Hair follicle dermal papilla cell (primary cell): ENCODE results near the gene GTPBP4. TPM values are rescaled to one million over a fixed set of nuclear protein-coding genes. Genes with fewer than 3 reads are reported as not detected.

Experiments used
- total RNA-seq: library from RNA; depleted of rRNA; stranded (reverse); fragments of >200 nt; gene quantifications from 2 replicates; pipeline ENCODE4 v1.2.3, GENCODE V29; 2012

GTPBP4 gene
- 28.5 and 31.6 TPM in 2 replicates for total RNA-seq

GRCh38 chr10:987870-988666 is at the start of gene GTPBP4:
Gene GTPBP4 (plus strand): TSS chr10:988434. CDS start chr10:988480, 46 bp downstream.

DNA sequence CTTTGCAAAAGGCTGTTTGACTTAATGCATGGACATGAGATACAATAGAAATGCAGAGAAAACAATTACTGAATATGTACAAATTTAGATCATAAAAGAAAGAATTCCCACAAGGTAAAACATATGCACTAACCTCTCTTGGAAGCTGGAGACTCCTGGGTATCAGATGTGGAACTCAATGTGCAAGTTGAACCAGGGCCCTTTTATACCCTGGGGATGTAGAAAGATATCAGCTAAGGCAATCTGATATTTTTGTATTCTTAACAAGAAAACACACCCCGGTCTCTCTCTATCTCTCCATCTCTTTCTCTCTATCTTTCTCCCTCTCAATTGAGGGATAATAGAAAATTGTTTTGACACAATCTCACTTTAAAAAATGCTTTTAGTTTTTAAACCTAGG is 37.4 kb downstream of the GTPBP4 start, which contains the start of gene IDI2:
IDI2 (minus strand) TSS at position 177 of the 400 bp plus-strand sequence. CDS start 1,136 bp downstream, outside the sequence.

GRCh38 chr10:1048732-1049424 is 60.6 kb downstream of the GTPBP4 start, which contains the start of gene IDI1:
Gene IDI1 (minus strand): TSS chr10:1049119. CDS start chr10:1049003, 116 bp downstream.

DNA sequence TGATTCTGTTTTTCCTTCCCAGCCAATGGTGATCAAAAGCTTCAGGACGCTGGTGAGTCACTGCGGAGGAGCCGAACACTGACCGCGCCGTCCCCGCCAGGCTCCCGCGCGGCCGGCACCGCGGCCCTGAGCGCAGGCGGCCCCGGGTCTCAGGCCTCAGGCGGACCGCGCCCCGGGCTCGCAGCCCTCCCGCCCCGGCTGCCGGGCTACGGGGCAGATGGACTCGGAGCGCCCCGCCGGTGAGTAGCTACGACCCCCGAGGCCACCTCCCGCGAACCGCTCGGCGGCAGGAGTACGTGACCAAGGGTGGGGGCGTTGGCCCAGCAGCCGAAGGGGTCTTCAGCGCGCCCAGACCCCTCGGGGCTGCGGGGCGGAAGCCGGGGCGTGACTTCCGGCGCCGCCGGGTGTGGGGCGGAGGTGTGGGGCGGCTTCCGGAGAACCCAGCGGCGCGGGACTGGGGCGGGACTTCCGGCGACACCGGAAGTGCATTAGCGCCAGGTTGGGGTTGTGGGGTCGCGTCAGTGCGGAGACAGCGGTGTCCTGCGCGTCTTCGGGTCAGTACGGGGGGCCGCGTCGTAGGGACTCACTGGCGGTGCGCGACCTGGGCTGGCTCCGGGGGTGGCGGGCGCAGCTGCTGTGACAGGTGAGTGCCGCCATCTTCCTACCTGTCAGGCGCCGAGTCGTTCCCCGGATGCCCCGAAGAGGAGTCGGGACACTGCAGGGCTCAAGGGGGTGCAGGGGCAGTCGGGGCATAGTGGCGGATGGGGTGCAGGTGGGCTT is 68.3 kb downstream of the GTPBP4 start, which contains the start of gene WDR37:
WDR37 (plus strand) TSS at position 60 of the 780 bp plus-strand sequence. CDS start 15,771 bp downstream, outside the sequence.

Other genes starting within 250 kb of the GTPBP4 start
- gene LARP4B, start 56.7 kb upstream of the GTPBP4 start, total RNA-seq, result 50.3 and 51.3 TPM in 2 replicates
- gene IDI2, start 37.4 kb downstream of the GTPBP4 start, total RNA-seq, result not detected in 2 replicates
- 76.7 and 84.8 TPM in 2 replicates for gene IDI1, start 60.7 kb downstream of the GTPBP4 start, total RNA-seq
- gene WDR37, start 68.0 kb downstream of the GTPBP4 start, total RNA-seq, result 21.6 and 22.2 TPM in 2 replicates